Tongue (tissue), 2 donors: ENCODE results near the gene DRAXIN. TPM values are rescaled to one million over a fixed set of nuclear protein-coding genes. Genes with fewer than 3 reads are reported as not detected.

Source experiments
- DNase-seq: peaks from one replicate; pipeline ENCODE4 v3.0.0-alpha.2; 2015
- total RNA-seq: library from RNA; depleted of rRNA; stranded (reverse); fragments of >200 nt; gene quantifications from one replicate; pipeline ENCODE4 v1.2.3, GENCODE V29; 2014

Gene DRAXIN
- total RNA-seq, 1 donor from 2014 or later, result 0.31 TPM

- DNase-seq, result no peak
These were observed 33.9 kb upstream of the DRAXIN start for GRCh38 chr1:11657654-11658053.

DNA sequence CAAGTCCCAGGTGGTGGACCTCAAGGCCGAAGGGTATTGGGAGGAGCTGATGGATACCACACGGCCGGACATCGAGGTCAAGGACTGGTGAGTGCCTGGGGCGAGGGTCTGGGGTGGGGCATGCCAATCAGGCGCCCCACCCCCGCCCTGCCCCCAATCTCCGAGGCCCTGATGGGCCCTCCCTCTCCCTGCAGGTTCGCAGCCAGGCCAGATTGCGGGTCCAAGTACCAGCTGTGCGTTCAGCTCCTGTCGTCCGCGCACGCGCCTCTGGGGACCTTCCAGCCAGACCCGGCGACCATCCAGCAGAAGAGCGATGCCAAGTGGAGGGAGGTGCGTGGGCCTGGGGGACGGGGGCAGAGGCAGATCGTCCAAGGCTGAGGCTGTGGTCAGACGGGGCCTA is 33.0 kb upstream of the DRAXIN start:
- no peak for DNase-seq

DNA sequence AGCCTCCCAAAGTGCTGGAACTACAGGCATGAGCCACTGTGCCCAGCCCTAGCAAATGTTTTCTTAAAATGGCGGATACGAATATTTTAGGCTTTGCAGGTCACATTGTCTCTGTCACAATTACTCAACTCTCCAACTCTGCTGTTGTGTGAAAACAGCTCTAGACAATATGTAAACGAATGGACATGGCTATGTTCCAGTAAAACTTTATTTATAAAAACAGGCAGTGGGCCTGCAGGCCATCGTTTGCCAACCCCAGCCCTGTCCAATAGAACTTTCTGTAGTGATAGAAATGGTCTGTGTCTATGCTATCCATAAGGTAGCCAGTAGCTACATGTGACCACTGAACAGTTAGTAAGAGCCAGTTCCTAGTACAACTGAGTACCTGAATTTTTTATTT is 31.8 kb upstream of the DRAXIN start:
- DNase-seq, result no peak

DNA sequence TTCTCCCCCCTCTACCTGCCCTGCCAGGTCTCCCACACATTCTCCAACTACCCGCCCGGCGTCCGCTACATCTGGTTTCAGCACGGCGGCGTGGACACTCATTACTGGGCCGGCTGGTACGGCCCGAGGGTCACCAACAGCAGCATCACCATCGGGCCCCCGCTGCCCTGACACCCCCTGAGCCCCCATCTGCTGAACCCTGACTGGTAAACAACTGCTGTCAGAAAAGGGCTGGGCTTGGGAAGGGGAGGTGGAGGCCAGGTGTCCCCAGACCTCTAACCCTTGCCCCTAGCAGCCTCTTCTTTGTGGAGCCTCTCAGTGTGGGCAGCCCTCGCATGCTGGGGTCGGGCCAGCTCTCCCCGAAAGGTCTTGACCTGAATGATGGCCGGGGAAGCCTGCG is 30.4 kb upstream of the DRAXIN start:
- DNase-seq, result no peak

- DNase-seq, result peak; percentile 56
These were observed 27.0 kb upstream of the DRAXIN start for GRCh38 chr1:11664336-11665065.

- no peak for DNase-seq
These were observed 23.0 kb upstream of the DRAXIN start for GRCh38 chr1:11668516-11668915.

DNA sequence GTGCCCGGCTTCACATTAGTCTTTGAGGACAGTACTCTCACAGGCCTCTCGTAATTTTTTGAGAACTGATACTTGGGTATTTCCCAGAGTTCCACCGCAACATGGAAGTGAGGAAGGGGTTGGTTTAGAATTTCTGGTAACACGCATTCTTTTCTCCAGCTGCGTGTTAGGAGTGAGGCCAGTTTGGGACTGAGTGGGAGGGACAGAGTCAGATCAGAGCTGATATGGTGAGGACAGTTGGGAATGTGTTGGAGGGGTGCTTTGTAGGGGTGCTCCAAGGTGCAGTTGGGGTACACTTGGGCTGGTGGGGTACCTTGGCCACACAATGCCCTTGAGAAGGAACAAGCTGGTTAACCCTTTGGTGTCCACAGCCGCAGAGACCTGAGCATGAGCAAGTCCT is 20.8 kb upstream of the DRAXIN start:
- peak; percentile 54 for DNase-seq

GRCh38 chr1:11671205-11671543 is 20.3 kb upstream of the DRAXIN start:
- no peak for DNase-seq

DNA sequence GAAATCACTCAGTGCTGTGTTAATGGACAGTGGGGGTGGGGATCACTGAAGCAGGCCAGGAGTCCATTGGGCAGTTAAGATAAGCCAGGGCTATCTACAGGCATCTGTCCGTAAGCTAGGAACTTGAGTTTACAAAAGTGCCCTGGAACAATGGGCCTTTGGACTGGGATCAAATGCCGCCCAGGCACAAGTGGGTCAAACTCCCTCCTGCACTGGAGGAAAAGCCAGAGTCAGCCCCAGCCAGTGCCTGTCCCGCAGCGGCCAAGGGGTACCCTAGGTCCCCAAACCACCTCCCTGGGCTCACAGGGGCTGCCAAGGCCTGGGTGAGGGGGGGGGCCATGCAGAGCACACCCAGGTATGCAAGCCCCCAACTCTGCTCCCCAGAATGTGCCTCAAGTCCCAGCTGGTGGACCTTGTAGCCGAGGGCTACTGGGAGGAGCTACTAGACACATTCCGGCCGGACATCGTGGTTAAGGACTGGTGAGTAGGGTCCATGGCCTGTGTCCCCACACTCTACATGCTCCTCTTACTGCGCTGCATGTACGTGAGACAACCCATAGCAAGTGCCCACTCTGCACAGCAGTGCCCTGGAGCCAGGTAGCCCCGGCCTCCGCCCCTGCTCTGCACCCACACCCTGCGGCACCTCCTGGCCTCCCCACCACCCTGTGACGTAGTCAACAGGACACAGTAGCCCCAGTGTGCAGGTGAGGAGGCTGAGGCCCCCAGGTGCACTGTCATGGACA is 19.8 kb upstream of the DRAXIN start:
- DNase-seq, result no peak

- DNase-seq, result no peak
These were observed 18.3 kb upstream of the DRAXIN start for GRCh38 chr1:11673089-11673769.

GRCh38 chr1:11674488-11674887 is 17.0 kb upstream of the DRAXIN start:
- no peak for DNase-seq

DNA sequence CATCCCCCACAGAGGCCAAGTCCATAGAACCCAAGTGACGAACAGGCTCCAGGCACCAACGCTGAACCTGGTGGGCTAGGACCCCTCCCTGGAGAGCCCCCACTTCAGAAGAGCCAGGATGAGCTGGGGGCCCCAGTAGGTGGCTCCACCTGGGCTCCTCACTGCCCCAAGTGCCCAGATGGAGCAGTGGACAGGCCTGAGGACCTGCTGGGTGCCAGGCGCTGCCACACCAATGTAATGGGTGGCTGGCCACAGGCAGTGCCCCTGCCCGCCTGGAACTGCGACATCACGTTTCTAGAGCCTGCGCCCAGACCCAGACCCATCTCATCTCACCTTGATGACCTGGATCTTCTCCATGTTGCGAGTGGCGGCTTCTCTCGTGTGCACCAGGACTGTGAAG is 16.2 kb upstream of the DRAXIN start:
- DNase-seq, result no peak

GRCh38 chr1:11676386-11677103 is 15.0 kb upstream of the DRAXIN start:
- no peak for DNase-seq

GRCh38 chr1:11678442-11678841 is 13.1 kb upstream of the DRAXIN start:
- no peak for DNase-seq

DNA sequence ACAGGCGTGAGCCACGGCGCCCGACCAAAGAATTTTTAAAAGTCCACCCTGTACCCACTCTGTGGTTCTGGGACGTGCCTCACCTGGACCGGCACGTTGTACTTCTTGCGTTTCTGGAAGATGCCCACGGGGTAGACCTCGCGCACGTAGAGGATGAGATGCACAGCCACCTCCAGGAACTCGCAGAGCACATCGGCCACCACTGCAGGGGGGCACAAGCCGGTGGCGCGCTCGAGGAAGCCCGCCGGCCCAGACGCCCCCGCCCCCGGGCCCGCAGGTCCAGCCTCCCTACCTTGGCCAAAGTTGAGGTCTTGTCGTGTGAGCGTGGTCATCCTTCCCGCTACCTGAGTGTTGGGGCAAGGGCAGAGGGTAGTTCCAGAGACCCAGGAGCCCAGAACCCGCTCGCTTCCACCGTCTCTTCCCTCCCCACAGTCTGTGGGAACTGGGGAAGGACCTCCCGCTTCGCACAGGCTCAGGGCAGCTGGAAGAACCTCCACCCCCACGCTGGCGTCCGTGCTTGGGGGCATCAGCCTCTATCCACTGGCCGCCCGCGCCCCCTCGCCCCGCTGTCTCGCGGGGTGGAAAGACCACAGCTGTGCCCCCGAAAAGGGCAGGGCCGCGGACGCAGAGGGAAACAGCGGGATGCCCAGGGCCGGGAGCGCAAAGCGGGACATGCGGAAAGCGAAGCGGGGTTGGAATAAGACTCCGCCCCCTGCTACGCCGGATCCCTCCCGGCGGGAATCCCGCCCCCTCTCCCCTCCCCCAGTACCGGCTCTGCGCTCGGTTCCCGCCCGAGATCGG is 11.0 kb upstream of the DRAXIN start:
- no peak for DNase-seq

- peak; percentile 94 for DNase-seq
These were observed 10.3 kb upstream of the DRAXIN start, which contains the start of gene MAD2L2 for GRCh38 chr1:11681071-11681771. Gene MAD2L2, minus strand, starts transcription at chr1:11681148. Its CDS starts 547 bp downstream, at chr1:11680601.

- DNase-seq, result no peak
These were observed 9.2 kb upstream of the DRAXIN start for GRCh38 chr1:11682287-11682771.

- DNase-seq, result no peak
These were observed 8.7 kb upstream of the DRAXIN start for GRCh38 chr1:11682799-11683198.

GRCh38 chr1:11684070-11684469 is 7.4 kb upstream of the DRAXIN start:
- no peak for DNase-seq

DNA sequence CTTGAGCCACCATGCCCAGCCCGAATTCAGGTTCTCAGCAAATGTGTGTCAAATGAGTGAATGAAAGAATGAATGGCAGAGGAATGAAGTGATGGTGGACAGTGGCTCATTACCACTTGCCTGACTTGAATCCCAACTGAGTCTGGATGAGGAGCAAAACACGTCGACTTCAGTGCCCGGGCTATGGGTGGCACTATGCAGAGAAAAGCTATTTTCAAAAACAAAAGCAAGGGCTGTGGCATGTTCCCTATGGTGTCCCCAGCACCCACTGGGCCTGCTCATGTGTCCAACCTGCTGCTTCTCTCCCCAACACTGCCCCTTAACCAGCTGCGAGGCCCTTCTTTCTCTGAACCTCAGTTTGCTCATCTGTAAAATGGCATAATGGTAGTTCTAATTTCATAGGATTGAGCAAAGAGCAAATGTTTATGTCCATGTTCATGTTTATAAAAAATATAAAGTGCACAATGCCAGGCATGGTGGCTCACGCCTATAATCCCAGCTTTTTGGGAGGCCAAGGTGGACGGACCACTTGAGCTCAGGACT is 6.2 kb upstream of the DRAXIN start:
- DNase-seq, result no peak

- DNase-seq, result no peak
These were observed 3.0 kb upstream of the DRAXIN start for GRCh38 chr1:11688506-11688905.
